Measurements from ENCODE around the gene NAA30. TPM values are rescaled to one million over a fixed set of nuclear protein-coding genes. Genes with fewer than 3 reads are reported as not detected.

The NAA30 gene
- total RNA-seq, 1 experiment from 2014 or later = 14.0 TPM

- H3K9ac ChIP-seq (ENCODE audit: low read length) = no peak overlapping the region
- no peak overlapping the region for H3K4me2 ChIP-seq (ENCODE audit: low read length)
- no peaks in the 10 kb centered on the region for H3K36me3 ChIP-seq (ENCODE audit: control insufficient read depth in 1 of 2, insufficient read depth in 2 of 2, low read length in 2 of 2)
- no peaks in the 10 kb centered on the region for H3K9me2 ChIP-seq (ENCODE audit: insufficient read depth)
- no TSS peak for BruUV-seq (replicated peaks)
- TF ChIP-seq ATF3 (IDR thresholded peaks at IDR 0.05) = no peak
- no peak for TF ChIP-seq SP1 (IDR thresholded peaks at IDR 0.05; ENCODE audit: low read depth)
- no peak for TF ChIP-seq MAX (IDR thresholded peaks at IDR 0.05)
- no peak for TF ChIP-seq ELF1 (IDR thresholded peaks at IDR 0.05; ENCODE audit: borderline replicate concordance, low read depth)
- TF ChIP-seq RAD21 (IDR thresholded peaks at IDR 0.05; ENCODE audit: low read depth) = no peak
- TF ChIP-seq CBX3 (IDR thresholded peaks at IDR 0.05; ENCODE audit: low read depth) = no peak
- TF ChIP-seq SIN3A (IDR thresholded peaks at IDR 0.05; ENCODE audit: low read depth) = no peak
- H4K20me1 ChIP-seq (ENCODE audit: insufficient read depth) = no peaks in the 10 kb centered on the region
- no peaks in the 10 kb centered on the region for H3K4me1 ChIP-seq (ENCODE audit: control insufficient read depth in 1 of 2, insufficient read depth in 2 of 2, low read length in 2 of 2)
- no peaks in the 10 kb centered on the region for H3K27me3 ChIP-seq (ENCODE audit: insufficient read depth, low read length)
- ChIA-PET POLR2A (no interaction called here), RAD21 (ENCODE audit: low non-redundant PET in 1 of 2, low total read pairs in 2 of 2, uncharacterized antibody in 2 of 2, unreplicated experiment in 2 of 2) (no interaction called here), CTCF (no interaction called here)
- intact Hi-C loops (cut with micrococcal nuclease) = loop anchor here (10.0 kb wide), 1 partner anchor 170 kb away; no protein-coding TSS in a partner anchor
- no peak overlapping the region for H2AFZ ChIP-seq (ENCODE audit: low read depth, low read length, poor library complexity, severe bottlenecking)
- H3K27ac ChIP-seq (ENCODE audit: low read depth, low read length) = no peak overlapping the region
- no peaks in the 10 kb centered on the region for H3K79me2 ChIP-seq (ENCODE audit: insufficient read depth, low read length)
- no peak overlapping the region for H3K4me3 ChIP-seq (replicated peaks in 1 of 2; ENCODE audit: low read depth in 1 of 2, low read length in 2 of 2)
- DNase-seq (ENCODE audit: low read depth, low spot score) (no peak), ATAC-seq (no peak)
- H3K9me3 ChIP-seq (ENCODE audit: control insufficient read depth in 1 of 2, insufficient read depth in 1 of 2, low read depth in 1 of 2, low read length in 2 of 2) = no peaks in the 10 kb centered on the region
These were observed 15.2 kb upstream of the NAA30 start for GRCh38 chr14:57375156-57375555.

GRCh38 chr14:57378661-57379060 is 11.7 kb upstream of the NAA30 start:
- ATAC-seq (no peak), DNase-seq (ENCODE audit: low read depth, low spot score) (no peak)
- POLR2A ChIA-PET = no interaction called here

More at GRCh38 chr14:57378661-57379060, 11.7 kb upstream of the NAA30 start:
- Histone ChIP-seq H3K4me2 (ENCODE audit: low read length) (no peak overlapping the region), H3K4me1 (ENCODE audit: control insufficient read depth in 1 of 2, insufficient read depth in 2 of 2, low read length in 2 of 2) (peaks cover 0 to 14% of the 10 kb centered on the region in 2 experiments; a peak in 2 of 4 replicates), H3K79me2 (ENCODE audit: insufficient read depth, low read length) (no peaks in the 10 kb centered on the region), H2AFZ (ENCODE audit: low read depth, low read length, poor library complexity, severe bottlenecking) (no peak overlapping the region), H4K20me1 (ENCODE audit: insufficient read depth) (no peaks in the 10 kb centered on the region), H3K4me3 (replicated peaks in 1 of 2; ENCODE audit: low read depth in 1 of 2, low read length in 2 of 2) (no peak overlapping the region), H3K36me3 (ENCODE audit: control insufficient read depth in 1 of 2, insufficient read depth in 2 of 2, low read length in 2 of 2) (no peaks in the 10 kb centered on the region), H3K27me3 (ENCODE audit: insufficient read depth, low read length) (no peaks in the 10 kb centered on the region), H3K9ac (ENCODE audit: low read length) (no peak overlapping the region), H3K9me3 (ENCODE audit: control insufficient read depth in 1 of 2, insufficient read depth in 1 of 2, low read depth in 1 of 2, low read length in 2 of 2) (no peaks in the 10 kb centered on the region), H3K9me2 (ENCODE audit: insufficient read depth) (no peaks in the 10 kb centered on the region), H3K27ac (ENCODE audit: low read depth, low read length) (no peak overlapping the region)
- BruUV-seq (replicated peaks) = no TSS peak
- CTCF ChIA-PET = interaction anchor here (0.8 to 1.5 kb wide), 4 partner anchors 11 to 888 kb away, joined by 3 to 7 read pairs (median 4); partner anchors contain the start of gene NAA30
- intact Hi-C loops (cut with micrococcal nuclease) = loop anchor here (2.0 to 10.0 kb wide), 2 partner anchors 174 to 888 kb away; no protein-coding TSS in a partner anchor
- TF ChIP-seq CTCF (IDR thresholded peaks at IDR 0.05 in 2 of 3, conservative IDR thresholded peaks at IDR 0.05 in 1 of 3; ENCODE audit: borderline replicate concordance in 1 of 3, insufficient read depth in 1 of 3, low read depth in 2 of 3, low read length in 2 of 3) (peak in 1 of 3 experiments; percentile 31; a peak in 2 of 6 replicates), RAD21 (IDR thresholded peaks at IDR 0.05; ENCODE audit: low read depth) (peak; percentile 57), SIN3A (IDR thresholded peaks at IDR 0.05; ENCODE audit: low read depth) (no peak)
- RAD21 ChIA-PET (ENCODE audit: low non-redundant PET in 1 of 2, low total read pairs in 2 of 2, uncharacterized antibody in 2 of 2, unreplicated experiment in 2 of 2) = interaction anchor here in 1 of 2 experiments (0.6 kb wide), 1 partner anchor 851 kb away, joined by 3 read pairs; no protein-coding TSS in a partner anchor
